LoVo (cell line): ENCODE data around the gene AGAP1.

Experiments
- DNase-seq: peaks from one replicate; pipeline ENCODE4 v3.0.0-alpha.2; 2016; ENCODE audit warnings: low spot score

The AGAP1 gene

GRCh38 chr2:235508371-235509160, 14.7 kb downstream of the AGAP1 start:
- DNase-seq: no peak

- no peak for DNase-seq
Measured at GRCh38 chr2:235510318-235510717, 16.5 kb downstream of the AGAP1 start.

DNA sequence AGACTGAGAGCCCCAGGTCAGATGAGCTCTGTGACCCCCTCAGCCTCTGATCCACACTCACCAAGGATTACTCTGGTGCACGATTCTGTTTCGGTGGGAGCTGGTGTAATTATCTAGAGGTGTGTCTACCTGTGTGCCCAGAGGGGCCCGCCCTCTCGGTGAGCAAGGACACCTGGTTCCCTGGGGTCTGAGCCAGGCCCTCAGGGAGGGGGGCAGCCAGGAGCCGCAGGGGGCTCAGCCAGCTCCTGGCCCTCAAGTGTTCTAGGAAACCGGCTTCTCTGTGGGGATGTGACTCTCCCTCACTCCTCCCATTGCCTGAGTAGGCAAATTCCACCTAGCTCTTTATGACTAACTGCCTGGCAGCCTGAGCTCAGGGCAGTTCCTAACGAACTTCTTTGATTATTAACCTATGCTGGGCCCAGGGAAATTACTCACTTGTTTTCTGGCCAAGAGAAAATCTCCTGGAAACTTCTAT, 17.4 kb downstream of the AGAP1 start:
- peak; percentile 71 for DNase-seq

DNA sequence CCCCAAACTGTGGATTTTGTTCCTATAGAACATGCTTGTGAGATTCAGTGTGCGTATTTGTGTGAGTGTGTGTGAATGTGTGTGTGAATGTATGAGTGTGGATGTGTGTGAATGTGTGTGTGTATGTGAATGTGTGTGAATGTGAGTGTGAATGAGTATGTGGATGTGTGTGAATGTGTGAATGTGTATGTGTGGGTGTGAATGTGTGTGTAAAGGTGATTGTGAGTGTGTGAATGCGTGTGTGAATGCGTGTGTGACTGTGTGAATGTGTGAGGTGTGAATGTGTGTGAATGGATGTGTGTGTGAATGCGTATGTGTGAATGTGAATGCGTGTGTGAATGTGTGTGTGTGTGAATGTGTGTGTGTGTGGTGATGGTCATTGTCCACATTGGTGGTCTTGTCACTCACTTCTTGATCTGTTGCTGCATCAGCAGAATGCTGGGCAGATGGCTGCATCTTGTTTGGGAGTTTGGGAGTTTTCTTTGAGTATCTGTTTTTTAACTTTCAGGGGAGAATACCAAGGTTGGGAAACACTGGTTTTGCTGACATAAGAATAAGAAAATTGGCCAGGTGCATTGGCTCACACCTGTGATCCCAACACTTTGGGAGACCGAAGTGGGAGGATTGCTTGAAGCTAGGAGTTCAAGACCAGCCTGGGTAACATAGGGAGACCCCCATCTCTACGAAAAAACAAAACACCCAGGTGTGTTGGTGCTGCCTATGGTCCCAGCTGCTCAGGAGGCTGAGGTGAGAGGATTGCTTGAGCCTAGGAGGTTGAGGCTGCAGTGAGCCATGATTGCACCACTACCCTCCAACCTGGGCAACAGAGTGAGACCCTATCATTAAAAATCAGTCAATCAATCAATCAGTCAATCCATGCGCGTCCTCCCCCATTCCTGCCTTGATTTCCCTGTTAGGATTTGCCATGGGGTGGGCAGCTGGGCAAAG, 18.2 kb downstream of the AGAP1 start:
- no peak for DNase-seq

DNA sequence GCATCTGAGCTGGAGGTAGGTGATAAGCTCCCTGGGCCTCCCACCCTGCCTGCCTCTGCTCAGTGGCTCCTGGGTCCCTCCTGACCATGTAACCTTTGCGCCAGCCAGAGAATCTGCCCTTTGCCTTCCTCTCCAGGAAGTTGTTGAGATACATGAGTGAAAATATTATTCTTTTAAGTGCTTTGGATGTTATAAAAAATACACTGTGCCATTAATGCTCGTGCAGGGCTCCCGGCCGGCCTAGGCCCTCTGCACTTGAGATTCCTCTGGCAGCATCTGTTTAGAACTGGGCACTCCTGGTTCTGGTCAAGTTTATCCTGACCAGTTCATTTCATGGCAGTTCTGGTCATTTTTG, 18.8 kb downstream of the AGAP1 start:
- no peak for DNase-seq

DNA sequence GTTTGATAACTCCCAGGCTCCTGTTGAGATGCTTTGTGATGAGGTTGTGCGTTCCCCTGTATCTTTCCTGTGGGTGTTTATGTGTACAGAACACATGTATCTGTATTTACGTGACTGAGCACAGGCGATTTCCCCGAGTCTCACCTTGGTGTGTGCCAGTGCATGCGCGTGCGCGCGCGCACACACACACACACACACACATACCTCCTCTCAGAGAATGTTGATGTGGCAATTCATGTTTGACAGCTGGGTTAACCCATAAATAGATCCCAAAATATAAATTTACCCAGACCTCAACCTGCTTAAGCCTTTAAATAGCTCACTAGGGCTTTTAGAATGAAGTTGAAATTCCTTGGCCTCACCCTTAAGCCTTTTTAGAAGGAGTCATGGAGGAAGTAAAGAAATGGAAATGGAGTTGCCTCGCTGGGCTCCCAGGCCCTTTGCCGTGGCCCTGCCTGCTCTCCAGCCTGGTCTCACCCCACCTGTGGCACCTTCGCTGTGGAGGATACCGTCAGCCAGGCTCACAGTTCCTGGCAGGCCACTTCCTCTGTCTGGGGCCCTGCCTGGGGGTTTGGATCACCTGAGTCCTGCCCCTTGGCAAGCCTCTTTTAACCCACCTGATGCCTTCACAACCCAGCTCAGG, 20.3 kb downstream of the AGAP1 start:
- no peak for DNase-seq

GRCh38 chr2:235514627-235515363, 21.0 kb downstream of the AGAP1 start:
- no peak for DNase-seq

DNA sequence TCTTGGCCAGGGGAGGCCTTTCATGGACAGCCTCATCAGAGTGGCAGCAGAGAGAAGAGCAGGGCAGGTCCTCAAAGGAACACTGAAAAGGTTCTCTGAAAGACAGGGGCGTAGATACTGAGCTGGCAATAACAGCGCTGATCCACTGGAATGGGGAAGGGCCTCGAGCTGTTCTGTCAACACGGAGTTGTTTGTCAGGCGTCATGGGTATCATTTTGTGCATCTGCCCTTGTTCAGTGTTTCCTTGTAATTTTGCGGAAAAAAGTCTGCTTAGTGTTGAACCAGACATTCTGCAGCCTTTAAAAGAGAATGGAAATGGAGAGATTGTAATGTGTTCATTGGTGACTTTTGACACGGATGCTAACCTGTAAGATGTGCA, 21.5 kb downstream of the AGAP1 start:
- DNase-seq: no peak

DNA sequence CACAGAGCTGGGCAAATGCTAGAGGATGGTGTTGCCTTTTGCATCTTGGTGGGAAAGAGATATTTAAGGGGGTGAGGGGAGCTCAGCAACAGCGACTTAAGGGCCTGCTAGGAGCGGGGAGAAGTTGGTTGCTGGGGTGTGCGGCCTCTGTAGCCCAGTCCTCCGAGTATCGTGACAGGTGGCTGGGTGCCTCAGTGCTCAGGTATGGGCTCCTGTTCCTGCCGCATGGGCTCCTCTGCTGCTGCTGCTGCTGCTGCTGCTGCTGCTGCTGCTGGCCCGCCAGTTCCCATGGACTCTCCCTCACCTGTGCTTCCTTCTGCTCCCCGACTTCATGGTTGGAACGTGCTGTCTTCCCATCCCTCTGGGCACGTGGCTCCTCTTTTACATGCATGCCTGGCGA, 22.0 kb downstream of the AGAP1 start:
- no peak for DNase-seq

- no peak for DNase-seq
Measured at GRCh38 chr2:235516257-235516656, 22.4 kb downstream of the AGAP1 start.

DNA sequence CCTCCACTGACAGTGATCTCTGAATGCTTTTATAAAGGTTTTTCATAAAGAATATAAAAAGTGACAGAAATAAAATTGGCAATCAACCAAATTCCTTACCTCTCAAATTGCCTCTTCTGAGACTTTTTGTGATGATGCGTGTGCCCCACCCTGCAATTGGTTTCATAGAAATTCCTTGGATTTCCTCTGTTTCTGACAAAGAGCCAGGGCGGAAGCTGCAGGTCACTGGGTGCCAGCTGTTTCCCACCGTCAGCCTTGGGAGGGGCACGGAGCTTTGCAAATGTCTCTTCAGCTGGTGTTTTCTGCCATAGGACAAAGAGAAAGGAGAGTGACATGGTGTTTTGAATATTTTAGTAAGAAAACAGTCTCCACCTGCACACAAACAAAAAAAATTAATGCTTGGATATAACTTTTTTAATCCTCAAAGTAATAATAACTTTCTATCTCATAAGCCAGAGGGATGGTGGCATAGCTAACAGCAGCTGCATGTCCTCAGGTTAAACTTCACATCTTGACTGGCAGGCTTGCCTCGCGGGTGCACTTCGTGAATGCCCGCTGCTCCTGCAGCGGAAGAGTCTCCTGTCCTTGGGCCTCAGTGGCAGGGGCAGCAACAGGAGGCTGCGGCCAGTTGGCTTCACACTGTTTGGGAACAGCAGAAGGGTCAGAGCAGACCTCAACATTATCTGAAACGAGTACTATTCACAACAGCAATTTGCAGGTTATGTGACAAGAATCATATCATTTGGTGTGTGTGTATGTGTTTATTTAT, 24.7 kb downstream of the AGAP1 start:
- peak; percentile 18 for DNase-seq

- DNase-seq: no peak
Measured at GRCh38 chr2:235520787-235521186, 26.9 kb downstream of the AGAP1 start.

DNA sequence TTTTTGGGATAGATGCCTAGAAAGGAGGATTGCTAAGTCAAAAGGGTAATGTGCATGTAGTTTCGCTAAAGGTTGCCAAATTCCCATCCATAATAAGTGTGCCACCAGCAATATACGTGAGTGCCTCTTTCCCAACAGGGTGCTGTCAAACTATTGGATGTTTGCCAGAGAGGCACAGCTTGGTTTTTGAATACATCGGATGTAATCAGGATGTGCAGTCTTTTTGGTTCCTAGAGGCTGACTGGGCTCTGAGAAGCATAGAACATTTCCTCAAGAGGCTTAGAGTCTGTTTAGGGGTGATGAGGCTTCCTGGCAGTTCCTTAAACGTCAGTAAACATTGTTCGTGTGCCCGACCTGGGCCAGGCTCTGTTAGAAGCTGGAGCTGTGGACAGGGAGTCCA, 28.0 kb downstream of the AGAP1 start:
- no peak for DNase-seq

- no peak for DNase-seq
Measured at GRCh38 chr2:235523021-235523420, 29.2 kb downstream of the AGAP1 start.

GRCh38 chr2:235523486-235524150, 29.8 kb downstream of the AGAP1 start:
- no peak for DNase-seq

DNA sequence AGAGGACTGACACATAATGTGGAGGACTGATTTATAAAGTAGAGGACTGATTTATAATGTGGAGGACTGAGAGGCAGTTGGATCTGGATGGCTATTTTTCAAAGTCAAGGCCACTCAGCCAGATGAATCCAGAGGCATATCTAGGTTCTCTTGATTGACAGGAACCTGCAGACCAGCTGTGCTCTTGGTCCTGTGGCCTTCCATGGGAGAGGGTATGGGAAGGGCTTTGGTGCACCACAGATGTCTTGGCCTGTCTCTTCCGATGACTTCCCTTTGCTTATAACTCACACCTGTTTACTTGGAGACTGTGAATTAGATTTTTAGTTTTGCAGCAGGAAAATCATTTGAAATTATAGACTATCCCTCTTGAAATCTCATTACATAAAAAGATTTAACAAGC, 32.3 kb downstream of the AGAP1 start:
- DNase-seq: no peak

GRCh38 chr2:235527806-235528469, 34.1 kb downstream of the AGAP1 start:
- no peak for DNase-seq

DNA sequence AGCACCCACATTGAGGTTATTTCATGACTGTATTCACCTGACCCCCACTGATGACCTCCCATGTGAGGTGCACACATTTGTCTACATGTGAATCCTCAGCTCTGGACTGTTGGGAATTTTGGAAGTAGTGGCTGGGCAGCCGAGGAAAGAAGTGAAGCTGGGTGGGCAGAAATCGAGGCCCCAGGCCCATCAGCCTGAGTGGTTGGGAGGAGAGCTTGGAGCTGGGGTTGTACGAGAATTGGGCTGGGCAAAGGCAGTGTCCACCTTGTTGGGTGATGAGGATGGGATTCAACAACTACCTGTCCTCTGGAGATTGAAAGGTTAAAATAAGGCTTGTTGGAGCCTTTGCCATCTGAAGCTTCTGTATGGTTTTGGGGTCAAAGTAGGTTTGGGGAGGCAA, 35.8 kb downstream of the AGAP1 start:
- no peak for DNase-seq

- DNase-seq: no peak
Measured at GRCh38 chr2:235530735-235531134, 36.9 kb downstream of the AGAP1 start.

DNA sequence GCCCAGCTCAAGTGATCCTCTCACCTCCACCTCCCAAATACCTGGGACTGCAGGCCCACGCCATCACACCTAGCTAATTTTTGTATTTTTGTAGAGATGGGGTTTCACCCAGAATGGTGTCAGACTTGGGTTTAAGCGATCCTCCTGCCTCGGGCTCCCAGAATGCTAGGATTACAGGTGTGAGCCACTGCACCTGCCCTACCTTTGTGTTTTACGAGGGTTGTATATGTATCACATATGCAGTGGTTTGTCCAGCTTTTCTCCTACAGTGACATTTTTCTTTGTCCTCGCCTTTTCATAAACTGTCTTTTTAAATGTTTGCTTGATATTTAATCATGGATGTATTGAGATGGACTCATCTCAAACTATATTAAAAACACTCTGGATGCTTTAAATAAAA, 38.5 kb downstream of the AGAP1 start:
- no peak for DNase-seq
